ENCODE measurements around the gene KRT14.

GRCh38 chr17:41602524-41602923 lies 15.8 kb upstream of the KRT14 start:
- TF ChIP-seq CTCF (IDR thresholded peaks at IDR 0.05; ENCODE audit: low read length) (no peak), EZH2 (optimal IDR thresholded peaks at IDR 0.05; ENCODE audit: low read depth, low read length) (no peak)
